ENCODE results near the gene KRTAP9-1.
"Not testable (repeated sequence)": the region's sequence is repeated elsewhere in the genome, so short reads cannot be mapped to it uniquely, and the experiment has no call there.

DNA sequence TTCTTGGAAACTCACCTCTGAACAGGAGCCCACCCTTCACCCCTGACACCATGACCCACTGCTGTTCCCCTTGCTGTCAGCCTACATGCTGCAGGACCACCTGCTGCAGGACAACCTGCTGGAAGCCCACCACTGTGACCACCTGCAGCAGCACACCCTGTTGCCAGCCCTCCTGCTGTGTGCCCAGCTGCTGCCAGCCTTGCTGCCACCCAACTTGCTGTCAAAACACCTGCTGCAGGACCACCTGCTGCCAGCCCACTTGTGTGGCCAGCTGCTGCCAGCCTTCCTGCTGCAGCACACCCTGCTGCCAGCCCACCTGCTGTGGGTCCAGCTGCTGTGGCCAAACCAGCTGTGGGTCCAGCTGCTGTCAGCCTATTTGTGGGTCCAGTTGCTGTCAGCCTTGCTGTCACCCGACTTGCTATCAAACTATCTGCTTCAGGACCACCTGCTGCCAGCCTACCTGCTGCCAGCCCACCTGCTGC, at the start of gene KRTAP9-1:
- TF ChIP-seq, protein P1, sequence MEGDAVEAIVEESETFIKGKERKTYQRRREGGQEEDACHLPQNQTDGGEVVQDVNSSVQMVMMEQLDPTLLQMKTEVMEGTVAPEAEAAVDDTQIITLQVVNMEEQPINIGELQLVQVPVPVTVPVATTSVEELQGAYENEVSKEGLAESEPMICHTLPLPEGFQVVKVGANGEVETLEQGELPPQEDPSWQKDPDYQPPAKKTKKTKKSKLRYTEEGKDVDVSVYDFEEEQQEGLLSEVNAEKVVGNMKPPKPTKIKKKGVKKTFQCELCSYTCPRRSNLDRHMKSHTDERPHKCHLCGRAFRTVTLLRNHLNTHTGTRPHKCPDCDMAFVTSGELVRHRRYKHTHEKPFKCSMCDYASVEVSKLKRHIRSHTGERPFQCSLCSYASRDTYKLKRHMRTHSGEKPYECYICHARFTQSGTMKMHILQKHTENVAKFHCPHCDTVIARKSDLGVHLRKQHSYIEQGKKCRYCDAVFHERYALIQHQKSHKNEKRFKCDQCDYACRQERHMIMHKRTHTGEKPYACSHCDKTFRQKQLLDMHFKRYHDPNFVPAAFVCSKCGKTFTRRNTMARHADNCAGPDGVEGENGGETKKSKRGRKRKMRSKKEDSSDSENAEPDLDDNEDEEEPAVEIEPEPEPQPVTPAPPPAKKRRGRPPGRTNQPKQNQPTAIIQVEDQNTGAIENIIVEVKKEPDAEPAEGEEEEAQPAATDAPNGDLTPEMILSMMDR (conservative IDR thresholded peaks at IDR 0.05; ENCODE audit: low read length): not testable (repeated sequence)
- TF ChIP-seq EZH2phosphoT487 (IDR thresholded peaks at IDR 0.05; ENCODE audit: borderline replicate concordance): not testable (repeated sequence)
